ENCODE results near the gene CPNE9.

GRCh38 chr3:9757427-9757826 lies 53.8 kb downstream of the CPNE9 start:
- TF ChIP-seq, protein P1, sequence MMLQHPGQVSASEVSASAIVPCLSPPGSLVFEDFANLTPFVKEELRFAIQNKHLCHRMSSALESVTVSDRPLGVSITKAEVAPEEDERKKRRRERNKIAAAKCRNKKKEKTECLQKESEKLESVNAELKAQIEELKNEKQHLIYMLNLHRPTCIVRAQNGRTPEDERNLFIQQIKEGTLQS (IDR thresholded peaks at IDR 0.05; ENCODE audit: insufficient read depth, low read depth, low read length) = no peak
- no peak for TF ChIP-seq MAX (IDR thresholded peaks at IDR 0.05)
- TF ChIP-seq SIN3A (conservative IDR thresholded peaks at IDR 0.05 in 1 of 2, IDR thresholded peaks at IDR 0.05 in 1 of 2; ENCODE audit: low read depth in 1 of 2, low read length in 2 of 2) = no peak
- TF ChIP-seq CTCF (IDR thresholded peaks at IDR 0.05; ENCODE audit: control extremely low read depth in 1 of 3, insufficient read depth in 1 of 3, low read depth in 1 of 3, low read length in 3 of 3) = no peak
- TF ChIP-seq EGR1 (IDR thresholded peaks at IDR 0.05; ENCODE audit: borderline replicate concordance, low read depth, low read length) = no peak
- no peak for TF ChIP-seq KDM1A (IDR thresholded peaks at IDR 0.05; ENCODE audit: borderline replicate concordance, low read length)
- TF ChIP-seq E2F6 (IDR thresholded peaks at IDR 0.05) = no peak
- no peak for TF ChIP-seq CREB1 (IDR thresholded peaks at IDR 0.05)
